ENCODE data around the gene HGD.
"Not testable (repeated sequence)": the region's sequence is repeated elsewhere in the genome, so short reads cannot be mapped to it uniquely, and the experiment has no call there.

HGD gene

GRCh38 chr3:120678984-120679383, 3.1 kb downstream of the HGD start:
- no peak for DNase-seq

GRCh38 chr3:120678331-120678947, 3.6 kb downstream of the HGD start:
- DNase-seq = no peak

- DNase-seq = not testable (repeated sequence)
Observed at GRCh38 chr3:120677193-120677592, 4.8 kb downstream of the HGD start.

GRCh38 chr3:120673116-120673515, 8.9 kb downstream of the HGD start:
- no peak for DNase-seq

- no peak for DNase-seq
Observed at GRCh38 chr3:120670576-120670975, 11.5 kb downstream of the HGD start.

GRCh38 chr3:120664926-120665325, 17.1 kb downstream of the HGD start:
- no peak for DNase-seq

- DNase-seq = no peak
Observed at GRCh38 chr3:120661945-120662344, 20.1 kb downstream of the HGD start.

GRCh38 chr3:120661106-120661905, 20.7 kb downstream of the HGD start:
- DNase-seq = no peak

GRCh38 chr3:120659834-120660233, 22.2 kb downstream of the HGD start:
- no peak for DNase-seq

GRCh38 chr3:120659285-120659684, 22.8 kb downstream of the HGD start:
- no peak for DNase-seq

- DNase-seq = no peak
Observed at GRCh38 chr3:120652896-120653545, 29.0 kb downstream of the HGD start.

GRCh38 chr3:120652281-120652680, 29.8 kb downstream of the HGD start:
- no peak for DNase-seq

GRCh38 chr3:120650311-120650710, 31.7 kb downstream of the HGD start:
- no peak for DNase-seq

- DNase-seq = no peak
Observed at GRCh38 chr3:120649830-120650233, 32.2 kb downstream of the HGD start.

- no peak for DNase-seq
Observed at GRCh38 chr3:120648290-120648689, 33.7 kb downstream of the HGD start.

GRCh38 chr3:120646771-120647432, 35.1 kb downstream of the HGD start:
- no peak for DNase-seq

GRCh38 chr3:120645083-120645845, 36.8 kb downstream of the HGD start:
- no peak for DNase-seq

- peak in 1 of 2 experiments; percentile 16 for DNase-seq
Observed at GRCh38 chr3:120642368-120642948, 39.6 kb downstream of the HGD start.

- DNase-seq = no peak
Observed at GRCh38 chr3:120641696-120642246, 40.3 kb downstream of the HGD start.

- DNase-seq = no peak
Observed at GRCh38 chr3:120640231-120640630, 41.8 kb downstream of the HGD start.

GRCh38 chr3:120638820-120639219, 43.2 kb downstream of the HGD start:
- not testable (repeated sequence) for DNase-seq
